WTC11 (cell line): ENCODE results near the gene EPSTI1. TPM values are rescaled to one million over a fixed set of nuclear protein-coding genes. Genes with fewer than 3 reads are reported as not detected.
A peak's percentile ranks its signal among the peaks of the same experiment; 100 is the strongest.

Experiments
- ATAC-seq: fragments of 200-7000 bp; cut with Tn5 transposase; 2 replicates; pipeline ENCODE4 v1.10.0; 2021; ENCODE audit warnings: mild to moderate bottlenecking, moderate library complexity
- CTCF ChIA-PET: fragments of 300-600 bp; sonication (Branson Sonifier 250); formaldehyde crosslinking; loops from one replicate; lab custom pipeline; 2021; ENCODE audit warnings: antibody characterized with exemption; lab: Charles Lee
- POLR2A ChIA-PET: fragments of 350-600 bp; sonication (Branson Sonifier 250); formaldehyde crosslinking; loops from one replicate; lab custom pipeline; 2021; ENCODE audit warnings: antibody characterized with exemption; lab: Charles Lee
- DNase-seq: peaks from one replicate; pipeline ENCODE4 v3.0.0; 2021; ENCODE audit warnings: low spot score
- H3K27ac Mint-ChIP-seq: 2 replicates; pipeline ENCODE4 v1.8.0; 2021; ENCODE audit warnings: mixed read lengths
- H3K27me3 Mint-ChIP-seq: 2 replicates; pipeline ENCODE4 v1.8.0; 2021; ENCODE audit warnings: low read depth, mild to moderate bottlenecking, moderate library complexity, mixed read lengths
- H3K36me3 Mint-ChIP-seq: 2 replicates; pipeline ENCODE4 v1.8.0; 2021; ENCODE audit warnings: mixed read lengths
- H3K4me1 Mint-ChIP-seq: 2 replicates; pipeline ENCODE4 v1.8.0; 2022; ENCODE audit warnings: mixed read lengths
- H3K4me3 Mint-ChIP-seq: 2 replicates; pipeline ENCODE4 v1.8.0; 2021; ENCODE audit warnings: mild to moderate bottlenecking, moderate library complexity, mixed read lengths
- H3K9me3 Mint-ChIP-seq: 2 replicates; pipeline ENCODE4 v1.8.0; 2021; ENCODE audit warnings: mixed read lengths
- ATF1 ChIP-seq: sonication (generic); formaldehyde crosslinking; IDR thresholded peaks from 2 replicates; pipeline ENCODE4 v1.8.1; 2023; ENCODE audit warnings: mild to moderate bottlenecking, moderate library complexity, missing genetic modification reagents
- JAZF1 ChIP-seq: fragments of 250-450 bp; sonication (Bioruptor Pico); IDR thresholded peaks from 2 replicates; pipeline ENCODE4 v1.9.0; 2021; ENCODE audit warnings: moderate library complexity, mild to moderate bottlenecking, inconsistent platforms
- MXD4 ChIP-seq: fragments of 250-450 bp; sonication (Bioruptor Pico); IDR thresholded peaks from 2 replicates; pipeline ENCODE4 v1.8.0; 2021; ENCODE audit warnings: mild to moderate bottlenecking, moderate library complexity, borderline replicate concordance
- NFE2L1 ChIP-seq: sonication (generic); formaldehyde crosslinking; IDR thresholded peaks from 2 replicates; pipeline ENCODE4 v1.8.1; 2023; ENCODE audit warnings: missing genetic modification reagents
- SMAD4 ChIP-seq: sonication (generic); formaldehyde crosslinking; IDR thresholded peaks from 2 replicates; pipeline ENCODE4 v1.8.0; 2022; ENCODE audit warnings: mild to moderate bottlenecking, missing genetic modification reagents
- SOX15 ChIP-seq: fragments of 250-450 bp; sonication (Bioruptor Pico); IDR thresholded peaks from 2 replicates; pipeline ENCODE4 v1.9.0; 2021; ENCODE audit warnings: mild to moderate bottlenecking
- TEAD4 ChIP-seq: sonication (generic); formaldehyde crosslinking; IDR thresholded peaks from 2 replicates; pipeline ENCODE4 v1.8.0; 2022; ENCODE audit warnings: mild to moderate bottlenecking, missing genetic modification reagents
- ZNF121 ChIP-seq: sonication (generic); formaldehyde crosslinking; IDR thresholded peaks from 2 replicates; pipeline ENCODE4 v1.8.0; 2023; ENCODE audit warnings: missing genetic modification reagents
- ZNF219 ChIP-seq: sonication (generic); formaldehyde crosslinking; IDR thresholded peaks from 2 replicates; pipeline ENCODE4 v1.8.0; 2023; ENCODE audit warnings: missing genetic modification reagents, mild to moderate bottlenecking, borderline replicate concordance
- ZNF263 ChIP-seq: sonication (generic); formaldehyde crosslinking; IDR thresholded peaks from 2 replicates; pipeline ENCODE4 v1.8.1; 2022; ENCODE audit warnings: low read depth, mild to moderate bottlenecking, moderate library complexity, missing genetic modification reagents
- ZNF396 ChIP-seq: fragments of 250-450 bp; sonication (Bioruptor Pico); IDR thresholded peaks from 2 replicates; pipeline ENCODE4 v1.8.0; 2021; ENCODE audit warnings: mild to moderate bottlenecking, moderate library complexity, borderline replicate concordance
- ZNF416 ChIP-seq: fragments of 250-450 bp; sonication (Bioruptor Pico); IDR thresholded peaks from 2 replicates; pipeline ENCODE4 v1.9.0; 2021; ENCODE audit warnings: mild to moderate bottlenecking, inconsistent platforms
- ZNF671 ChIP-seq: fragments of 250-450 bp; sonication (Bioruptor Pico); IDR thresholded peaks from 2 replicates; pipeline ENCODE4 v1.8.0; 2021; ENCODE audit warnings: mild to moderate bottlenecking
- total RNA-seq: library from RNA; stranded (reverse); gene quantifications from 3 replicates; pipeline ENCODE4 v1.2.3, GENCODE V29; 2021
- TF ChIP-seq, protein P1 (sequence below): sonication (generic); formaldehyde crosslinking; IDR thresholded peaks from 2 replicates; pipeline ENCODE4 v1.8.1; 2022; ENCODE audit warnings: mild to moderate bottlenecking, moderate library complexity, missing genetic modification reagents
- TF ChIP-seq, protein P2 (sequence below): sonication (generic); formaldehyde crosslinking; IDR thresholded peaks from 2 replicates; pipeline ENCODE4 v1.8.1; 2022; ENCODE audit warnings: missing genetic modification reagents, borderline replicate concordance
- TF ChIP-seq, protein P3 (sequence below): sonication (generic); formaldehyde crosslinking; IDR thresholded peaks from 2 replicates; pipeline ENCODE4 v1.8.1; 2023; ENCODE audit warnings: mild to moderate bottlenecking, missing genetic modification reagents
- TF ChIP-seq, protein P4 (sequence below): sonication (generic); formaldehyde crosslinking; IDR thresholded peaks from 2 replicates; pipeline ENCODE4 v1.8.1; 2023; ENCODE audit warnings: mild to moderate bottlenecking, missing genetic modification reagents, borderline replicate concordance
- TF ChIP-seq, protein P5 (sequence below): sonication (generic); formaldehyde crosslinking; IDR thresholded peaks from 2 replicates; pipeline ENCODE4 v1.8.1; 2022; ENCODE audit warnings: low read depth, missing genetic modification reagents, borderline replicate concordance
- TF ChIP-seq, protein P6 (sequence below): fragments of 250-450 bp; sonication (Bioruptor Pico); IDR thresholded peaks from 2 replicates; pipeline ENCODE4 v1.9.0; 2021; ENCODE audit warnings: mild to moderate bottlenecking
- TF ChIP-seq, protein P7 (sequence below): sonication (generic); formaldehyde crosslinking; IDR thresholded peaks from 2 replicates; pipeline ENCODE4 v1.8.1; 2022; ENCODE audit warnings: low read depth, mild to moderate bottlenecking, moderate library complexity, missing genetic modification reagents, borderline replicate concordance
- TF ChIP-seq, protein P8 (sequence below): sonication (generic); formaldehyde crosslinking; IDR thresholded peaks from 2 replicates; pipeline ENCODE4 v1.8.1; 2023; ENCODE audit warnings: mild to moderate bottlenecking, missing genetic modification reagents, moderate library complexity
- TF ChIP-seq, protein P9 (sequence below): fragments of 250-450 bp; sonication (Bioruptor Pico); IDR thresholded peaks from 2 replicates; pipeline ENCODE4 v1.9.0; 2021; ENCODE audit warnings: moderate library complexity, mild to moderate bottlenecking, inconsistent platforms, borderline replicate concordance

Gene EPSTI1
- total RNA-seq, 1 experiment from 2014 or later, result 2.1 TPM

DNA sequence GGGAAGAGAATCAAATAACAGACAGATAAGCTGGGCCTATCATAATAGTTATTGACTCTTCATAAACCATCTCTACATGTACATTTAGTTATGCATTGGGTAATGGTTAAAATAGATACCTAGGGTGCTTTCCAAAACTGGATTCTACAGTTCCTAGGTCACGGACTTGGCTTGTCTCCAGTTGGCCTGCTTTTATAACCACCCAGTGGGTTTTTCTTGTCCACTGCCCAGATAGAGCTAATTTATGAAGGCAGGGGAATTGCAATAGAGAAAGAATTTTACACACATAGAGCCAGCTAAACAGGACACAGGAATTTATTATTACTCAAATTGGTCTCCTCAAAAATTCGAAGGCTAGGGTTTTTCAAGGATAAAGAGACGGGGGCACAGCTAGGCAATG is 113.3 kb downstream of the EPSTI1 start:
- Mint-ChIP-seq H3K27me3 (peaks cover 19% of the 10 kb centered on the region), H3K27ac (no peak overlapping the region), H3K9me3 (peaks cover 9% of the 10 kb centered on the region; the same call in 1 of the 2 replicates), H3K4me1 (peaks cover 59% of the 10 kb centered on the region), H3K4me3 (no peak overlapping the region), H3K36me3 (peaks cover 6% of the 10 kb centered on the region)
- CTCF ChIA-PET, result no interaction called here
- POLR2A ChIA-PET, result no interaction called here
- DNase-seq (no peak), ATAC-seq (no peak)
- TF ChIP-seq TEAD4 (CRISPR knock-in tag), result no peak
- TF ChIP-seq, protein P1, sequence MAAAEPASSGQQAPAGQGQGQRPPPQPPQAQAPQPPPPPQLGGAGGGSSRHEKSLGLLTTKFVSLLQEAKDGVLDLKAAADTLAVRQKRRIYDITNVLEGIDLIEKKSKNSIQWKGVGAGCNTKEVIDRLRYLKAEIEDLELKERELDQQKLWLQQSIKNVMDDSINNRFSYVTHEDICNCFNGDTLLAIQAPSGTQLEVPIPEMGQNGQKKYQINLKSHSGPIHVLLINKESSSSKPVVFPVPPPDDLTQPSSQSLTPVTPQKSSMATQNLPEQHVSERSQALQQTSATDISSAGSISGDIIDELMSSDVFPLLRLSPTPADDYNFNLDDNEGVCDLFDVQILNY (CRISPR knock-in tag), result no peak
- no peak for TF ChIP-seq ZNF219 (CRISPR knock-in tag)
- no peak for TF ChIP-seq NFE2L1
- TF ChIP-seq, protein P2, sequence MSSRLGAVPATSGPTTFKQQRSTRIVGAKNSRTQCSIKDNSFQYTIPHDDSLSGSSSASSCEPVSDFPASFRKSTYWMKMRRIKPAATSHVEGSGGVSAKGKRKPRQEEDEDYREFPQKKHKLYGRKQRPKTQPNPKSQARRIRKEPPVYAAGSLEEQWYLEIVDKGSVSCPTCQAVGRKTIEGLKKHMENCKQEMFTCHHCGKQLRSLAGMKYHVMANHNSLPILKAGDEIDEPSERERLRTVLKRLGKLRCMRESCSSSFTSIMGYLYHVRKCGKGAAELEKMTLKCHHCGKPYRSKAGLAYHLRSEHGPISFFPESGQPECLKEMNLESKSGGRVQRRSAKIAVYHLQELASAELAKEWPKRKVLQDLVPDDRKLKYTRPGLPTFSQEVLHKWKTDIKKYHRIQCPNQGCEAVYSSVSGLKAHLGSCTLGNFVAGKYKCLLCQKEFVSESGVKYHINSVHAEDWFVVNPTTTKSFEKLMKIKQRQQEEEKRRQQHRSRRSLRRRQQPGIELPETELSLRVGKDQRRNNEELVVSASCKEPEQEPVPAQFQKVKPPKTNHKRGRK (CRISPR knock-in tag), result no peak
- TF ChIP-seq, protein P3, sequence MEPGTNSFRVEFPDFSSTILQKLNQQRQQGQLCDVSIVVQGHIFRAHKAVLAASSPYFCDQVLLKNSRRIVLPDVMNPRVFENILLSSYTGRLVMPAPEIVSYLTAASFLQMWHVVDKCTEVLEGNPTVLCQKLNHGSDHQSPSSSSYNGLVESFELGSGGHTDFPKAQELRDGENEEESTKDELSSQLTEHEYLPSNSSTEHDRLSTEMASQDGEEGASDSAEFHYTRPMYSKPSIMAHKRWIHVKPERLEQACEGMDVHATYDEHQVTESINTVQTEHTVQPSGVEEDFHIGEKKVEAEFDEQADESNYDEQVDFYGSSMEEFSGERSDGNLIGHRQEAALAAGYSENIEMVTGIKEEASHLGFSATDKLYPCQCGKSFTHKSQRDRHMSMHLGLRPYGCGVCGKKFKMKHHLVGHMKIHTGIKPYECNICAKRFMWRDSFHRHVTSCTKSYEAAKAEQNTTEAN, result no peak
- TF ChIP-seq, protein P4, sequence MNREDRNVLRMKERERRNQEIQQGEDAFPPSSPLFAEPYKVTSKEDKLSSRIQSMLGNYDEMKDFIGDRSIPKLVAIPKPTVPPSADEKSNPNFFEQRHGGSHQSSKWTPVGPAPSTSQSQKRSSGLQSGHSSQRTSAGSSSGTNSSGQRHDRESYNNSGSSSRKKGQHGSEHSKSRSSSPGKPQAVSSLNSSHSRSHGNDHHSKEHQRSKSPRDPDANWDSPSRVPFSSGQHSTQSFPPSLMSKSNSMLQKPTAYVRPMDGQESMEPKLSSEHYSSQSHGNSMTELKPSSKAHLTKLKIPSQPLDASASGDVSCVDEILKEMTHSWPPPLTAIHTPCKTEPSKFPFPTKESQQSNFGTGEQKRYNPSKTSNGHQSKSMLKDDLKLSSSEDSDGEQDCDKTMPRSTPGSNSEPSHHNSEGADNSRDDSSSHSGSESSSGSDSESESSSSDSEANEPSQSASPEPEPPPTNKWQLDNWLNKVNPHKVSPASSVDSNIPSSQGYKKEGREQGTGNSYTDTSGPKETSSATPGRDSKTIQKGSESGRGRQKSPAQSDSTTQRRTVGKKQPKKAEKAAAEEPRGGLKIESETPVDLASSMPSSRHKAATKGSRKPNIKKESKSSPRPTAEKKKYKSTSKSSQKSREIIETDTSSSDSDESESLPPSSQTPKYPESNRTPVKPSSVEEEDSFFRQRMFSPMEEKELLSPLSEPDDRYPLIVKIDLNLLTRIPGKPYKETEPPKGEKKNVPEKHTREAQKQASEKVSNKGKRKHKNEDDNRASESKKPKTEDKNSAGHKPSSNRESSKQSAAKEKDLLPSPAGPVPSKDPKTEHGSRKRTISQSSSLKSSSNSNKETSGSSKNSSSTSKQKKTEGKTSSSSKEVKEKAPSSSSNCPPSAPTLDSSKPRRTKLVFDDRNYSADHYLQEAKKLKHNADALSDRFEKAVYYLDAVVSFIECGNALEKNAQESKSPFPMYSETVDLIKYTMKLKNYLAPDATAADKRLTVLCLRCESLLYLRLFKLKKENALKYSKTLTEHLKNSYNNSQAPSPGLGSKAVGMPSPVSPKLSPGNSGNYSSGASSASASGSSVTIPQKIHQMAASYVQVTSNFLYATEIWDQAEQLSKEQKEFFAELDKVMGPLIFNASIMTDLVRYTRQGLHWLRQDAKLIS (CRISPR knock-in tag), result no peak
- TF ChIP-seq, protein P5, sequence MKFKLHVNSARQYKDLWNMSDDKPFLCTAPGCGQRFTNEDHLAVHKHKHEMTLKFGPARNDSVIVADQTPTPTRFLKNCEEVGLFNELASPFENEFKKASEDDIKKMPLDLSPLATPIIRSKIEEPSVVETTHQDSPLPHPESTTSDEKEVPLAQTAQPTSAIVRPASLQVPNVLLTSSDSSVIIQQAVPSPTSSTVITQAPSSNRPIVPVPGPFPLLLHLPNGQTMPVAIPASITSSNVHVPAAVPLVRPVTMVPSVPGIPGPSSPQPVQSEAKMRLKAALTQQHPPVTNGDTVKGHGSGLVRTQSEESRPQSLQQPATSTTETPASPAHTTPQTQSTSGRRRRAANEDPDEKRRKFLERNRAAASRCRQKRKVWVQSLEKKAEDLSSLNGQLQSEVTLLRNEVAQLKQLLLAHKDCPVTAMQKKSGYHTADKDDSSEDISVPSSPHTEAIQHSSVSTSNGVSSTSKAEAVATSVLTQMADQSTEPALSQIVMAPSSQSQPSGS (CRISPR knock-in tag), result no peak
- TF ChIP-seq, protein P6, sequence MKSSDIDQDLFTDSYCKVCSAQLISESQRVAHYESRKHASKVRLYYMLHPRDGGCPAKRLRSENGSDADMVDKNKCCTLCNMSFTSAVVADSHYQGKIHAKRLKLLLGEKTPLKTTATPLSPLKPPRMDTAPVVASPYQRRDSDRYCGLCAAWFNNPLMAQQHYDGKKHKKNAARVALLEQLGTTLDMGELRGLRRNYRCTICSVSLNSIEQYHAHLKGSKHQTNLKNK (CRISPR knock-in tag), result no peak
- no peak for TF ChIP-seq SOX15 (CRISPR knock-in tag)
- TF ChIP-seq ZNF263 (CRISPR knock-in tag), result no peak
- TF ChIP-seq ATF1 (CRISPR knock-in tag), result no peak
- no peak for TF ChIP-seq JAZF1 (CRISPR knock-in tag)
- no peak for TF ChIP-seq SMAD4
- TF ChIP-seq ZNF416 (CRISPR knock-in tag), result no peak

DNA sequence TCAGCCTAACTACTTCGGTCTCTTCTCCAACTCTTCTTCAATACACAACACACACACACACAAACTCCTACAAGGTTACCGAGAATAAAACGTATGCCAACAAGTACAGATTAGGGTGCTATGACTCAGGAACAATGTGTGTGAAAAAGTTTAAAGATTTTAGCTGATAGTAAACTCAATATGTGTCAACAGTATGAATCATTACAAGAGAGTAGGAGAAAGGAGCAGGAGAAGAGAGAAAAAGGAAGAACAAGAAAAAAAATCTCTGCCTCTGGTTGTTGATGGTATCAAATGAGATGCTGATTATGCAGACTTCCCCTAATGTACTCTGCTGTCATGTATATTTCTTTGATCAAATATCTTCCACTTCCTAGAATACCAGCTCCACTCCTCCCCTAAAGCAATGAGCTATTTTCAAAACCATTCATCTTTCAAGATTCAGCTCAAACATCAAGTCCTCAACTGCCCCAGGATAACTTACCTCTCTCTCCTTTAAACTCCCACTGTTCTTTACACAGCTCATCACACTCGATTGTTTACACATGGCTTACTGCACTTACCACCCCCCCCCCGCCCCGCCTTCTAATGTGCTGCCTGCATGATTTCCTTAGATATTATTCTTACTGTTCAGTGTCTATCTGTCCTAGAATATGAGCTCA is 115.0 kb downstream of the EPSTI1 start:
- Mint-ChIP-seq H3K4me1 (peaks cover 65% of the 10 kb centered on the region), H3K27me3 (peaks cover 19% of the 10 kb centered on the region), H3K4me3 (peak overlapping the region; percentile 61), H3K36me3 (peaks cover 11% of the 10 kb centered on the region), H3K9me3 (peaks cover 9% of the 10 kb centered on the region; the same call in 1 of the 2 replicates), H3K27ac (peak overlapping the region; percentile 79)
- ChIA-PET POLR2A (interaction anchor here (0.7 kb wide), 1 partner anchor 195 kb away, joined by 4 read pairs; no protein-coding TSS in a partner anchor), CTCF (interaction anchor here (1.4 kb wide), 1 partner anchor 280 kb away, joined by 3 read pairs; no protein-coding TSS in a partner anchor)
- ATAC-seq, result no peak
- DNase-seq, result no peak
- TF ChIP-seq, protein P7, sequence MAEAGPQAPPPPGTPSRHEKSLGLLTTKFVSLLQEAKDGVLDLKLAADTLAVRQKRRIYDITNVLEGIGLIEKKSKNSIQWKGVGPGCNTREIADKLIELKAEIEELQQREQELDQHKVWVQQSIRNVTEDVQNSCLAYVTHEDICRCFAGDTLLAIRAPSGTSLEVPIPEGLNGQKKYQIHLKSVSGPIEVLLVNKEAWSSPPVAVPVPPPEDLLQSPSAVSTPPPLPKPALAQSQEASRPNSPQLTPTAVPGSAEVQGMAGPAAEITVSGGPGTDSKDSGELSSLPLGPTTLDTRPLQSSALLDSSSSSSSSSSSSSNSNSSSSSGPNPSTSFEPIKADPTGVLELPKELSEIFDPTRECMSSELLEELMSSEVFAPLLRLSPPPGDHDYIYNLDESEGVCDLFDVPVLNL, result no peak
- TF ChIP-seq ZNF121 (CRISPR knock-in tag) (no peak), ZNF671 (no peak), ZNF396 (CRISPR knock-in tag) (no peak), ZNF416 (CRISPR knock-in tag) (no peak), MXD4 (CRISPR knock-in tag) (no peak)
- TF ChIP-seq, protein P8, sequence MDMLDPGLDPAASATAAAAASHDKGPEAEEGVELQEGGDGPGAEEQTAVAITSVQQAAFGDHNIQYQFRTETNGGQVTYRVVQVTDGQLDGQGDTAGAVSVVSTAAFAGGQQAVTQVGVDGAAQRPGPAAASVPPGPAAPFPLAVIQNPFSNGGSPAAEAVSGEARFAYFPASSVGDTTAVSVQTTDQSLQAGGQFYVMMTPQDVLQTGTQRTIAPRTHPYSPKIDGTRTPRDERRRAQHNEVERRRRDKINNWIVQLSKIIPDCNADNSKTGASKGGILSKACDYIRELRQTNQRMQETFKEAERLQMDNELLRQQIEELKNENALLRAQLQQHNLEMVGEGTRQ (CRISPR knock-in tag), result no peak
- TF ChIP-seq, protein P9, sequence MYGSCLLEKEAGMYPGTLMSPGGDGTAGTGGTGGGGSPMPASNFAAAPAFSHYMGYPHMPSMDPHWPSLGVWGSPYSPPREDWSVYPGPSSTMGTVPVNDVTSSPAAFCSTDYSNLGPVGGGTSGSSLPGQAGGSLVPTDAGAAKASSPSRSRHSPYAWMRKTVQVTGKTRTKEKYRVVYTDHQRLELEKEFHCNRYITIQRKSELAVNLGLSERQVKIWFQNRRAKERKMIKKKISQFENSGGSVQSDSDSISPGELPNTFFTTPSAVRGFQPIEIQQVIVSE (CRISPR knock-in tag), result no peak
